ENCODE data around the gene SENP7.

- TF ChIP-seq POLR2A (IDR thresholded peaks at IDR 0.05; ENCODE audit: low read depth, low read length) (no peak), POLR2AphosphoS5 (IDR thresholded peaks at IDR 0.05; ENCODE audit: low read depth, low read length) (no peak), TAF1 (IDR thresholded peaks at IDR 0.05; ENCODE audit: borderline replicate concordance, low read depth, low read length) (no peak)
These were observed 8.2 kb upstream of the SENP7 start for GRCh38 chr3:101521211-101521701.

Measured in GM12892 (cell line).